GM23248 (cell line): ENCODE measurements around the gene ST3GAL3. TPM values are rescaled to one million over a fixed set of nuclear protein-coding genes. Genes with fewer than 3 reads are reported as not detected.

Source experiments
- DNase-seq: peaks from one replicate; pipeline ENCODE4 v3.0.0-alpha.2; 2015
- H2AFZ ChIP-seq: fragments of 200-600 bp; sonication (generic); 2 replicates; pipeline ENCODE4 v1.6.1; 2016; ENCODE audit warnings: antibody characterized with exemption
- H3F3A ChIP-seq: fragments of 200-600 bp; sonication (generic); 2 replicates; pipeline ENCODE4 v1.6.1; 2016; ENCODE audit warnings: mild to moderate bottlenecking, antibody characterized with exemption, mixed run types; ENCODE audit not compliant: insufficient read depth
- H3K27ac ChIP-seq: fragments of 200-600 bp; sonication (generic); 2 replicates; pipeline ENCODE4 v1.5.1; 2016; ENCODE audit warnings: mild to moderate bottlenecking
- H3K27me3 ChIP-seq: fragments of 200-600 bp; sonication (generic); replicated peaks from 2 replicates; pipeline ENCODE4 v1.6.1; 2016; ENCODE audit warnings: mild to moderate bottlenecking; ENCODE audit not compliant: insufficient read depth
- H3K36me3 ChIP-seq: fragments of 200-600 bp; sonication (generic); 2 replicates; pipeline ENCODE4 v1.6.1; 2016; ENCODE audit warnings: low read depth, mild to moderate bottlenecking
- H3K4me1 ChIP-seq: fragments of 200-600 bp; sonication (generic); 2 replicates; pipeline ENCODE4 v1.6.1; 2016; ENCODE audit warnings: mild to moderate bottlenecking; ENCODE audit not compliant: insufficient read depth
- H3K4me2 ChIP-seq: fragments of 200-600 bp; sonication (generic); one replicate; pipeline ENCODE4 v1.6.1; 2016; ENCODE audit warnings: mild to moderate bottlenecking; ENCODE audit not compliant: unreplicated experiment
- H3K4me3 ChIP-seq: fragments of 200-600 bp; sonication (generic); 2 replicates; pipeline ENCODE4 v1.5.1; 2016; ENCODE audit warnings: mild to moderate bottlenecking
- H3K79me2 ChIP-seq: fragments of 200-600 bp; sonication (generic); 2 replicates; pipeline ENCODE4 v1.6.1; 2016; ENCODE audit warnings: mild to moderate bottlenecking; ENCODE audit not compliant: insufficient read depth
- H3K9ac ChIP-seq: fragments of 200-600 bp; sonication (generic); 2 replicates; pipeline ENCODE4 v1.6.1; 2016; ENCODE audit warnings: mild to moderate bottlenecking
- H3K9me2 ChIP-seq: fragments of 200-600 bp; sonication (generic); 2 replicates; pipeline ENCODE4 v1.6.1; 2016; ENCODE audit warnings: mixed run types, mild to moderate bottlenecking, moderate library complexity; ENCODE audit not compliant: insufficient read depth
- H3K9me3 ChIP-seq: fragments of 200-600 bp; sonication (generic); one replicate; pipeline ENCODE4 v1.6.1; 2017; ENCODE audit warnings: low read depth
- H4K20me1 ChIP-seq: fragments of 200-600 bp; sonication (generic); 2 replicates; pipeline ENCODE4 v1.6.0; 2016; ENCODE audit not compliant: insufficient read depth
- EZH2 ChIP-seq: fragments of 200-600 bp; sonication (generic); IDR thresholded peaks from 2 replicates; pipeline ENCODE4 v1.6.1; 2018; ENCODE audit warnings: antibody characterized with exemption, mild to moderate bottlenecking; ENCODE audit not compliant: insufficient read depth, poor library complexity, severe bottlenecking
- EZH2phosphoT487 ChIP-seq: fragments of 200-600 bp; sonication (generic); IDR thresholded peaks from 2 replicates; pipeline ENCODE4 v1.6.1; 2018; ENCODE audit warnings: antibody characterized with exemption, moderate library complexity, mild to moderate bottlenecking, low read depth; ENCODE audit not compliant: insufficient read depth
- WGBS, 2 experiments: methylation state at CpG; one replicate each; pipeline ENCODE4 v1.1.6; 2015 to 2017; ENCODE audit warnings: low lambda C conversion rate in 2 of 2, low coverage in 1 of 2; ENCODE audit errors: missing lambda C conversion rate in 2 of 2; 5-methylcytosine and 5-hydroxymethylcytosine counted together
- in situ Hi-C: fragments of 300-500 bp; cut with MboI; formaldehyde crosslinking; loops from 2 replicates; pipeline ENCODE4 v1.15.0; 2020
- polyA plus RNA-seq: library from polyadenylated mRNA; unstranded; fragments of >200 nt; fragmentation: Nextera tagmentation; extraction: Ambion mirVana; gene quantifications from 2 replicates; pipeline ENCODE4 v1.2.1, GENCODE V29; 2016
- total RNA-seq: library from RNA; depleted of rRNA; stranded (reverse); fragments of >200 nt; shearing (Covaris generic); gene quantifications from 2 replicates; pipeline ENCODE4 v1.2.3, GENCODE V29; 2014

The ST3GAL3 gene
- total and polyA plus RNA-seq, 2 experiments from 2014 or later = 9.7 to 13.8 TPM

GRCh38 chr1:43904660-43905551, 197.6 kb downstream of the ST3GAL3 start:
- Histone ChIP-seq H3K4me3 (no peak overlapping the region), H3K36me3 (no peaks in the 10 kb centered on the region), H3K27me3 (no peaks in the 10 kb centered on the region), H3K4me1 (no peaks in the 10 kb centered on the region), H3F3A (no peaks in the 10 kb centered on the region), H3K4me2 (no peak overlapping the region), H3K27ac (no peak overlapping the region), H3K9me2 (no peaks in the 10 kb centered on the region), H2AFZ (no peak overlapping the region), H3K9me3 (no peaks in the 10 kb centered on the region), H3K9ac (no peak overlapping the region), H3K79me2 (no peaks in the 10 kb centered on the region), H4K20me1 (no peaks in the 10 kb centered on the region)
- in situ Hi-C loops = no loop called here
- no peak for DNase-seq
- 86% methylated on average over 7 of the region's 7 CpGs; no CpG with 5 or more reads in 1 of the 2 experiments for WGBS, 2 experiments
- no peak for TF ChIP-seq EZH2phosphoT487
- TF ChIP-seq EZH2 = no peak

- no peak overlapping the region for H2AFZ ChIP-seq
- no peaks in the 10 kb centered on the region for H3K27me3 ChIP-seq
- no peak overlapping the region for H3K27ac ChIP-seq
- no peaks in the 10 kb centered on the region for H4K20me1 ChIP-seq
- H3K4me3 ChIP-seq = no peak overlapping the region
- WGBS, 2 experiments = 96 to 100% methylated on average over 2 of the region's 2 CpGs
- H3K9me2 ChIP-seq = no peaks in the 10 kb centered on the region
- in situ Hi-C loops = no loop called here
- no peaks in the 10 kb centered on the region for H3F3A ChIP-seq
- no peak overlapping the region for H3K9ac ChIP-seq
- H3K79me2 ChIP-seq = no peaks in the 10 kb centered on the region
- peaks cover 14% of the 10 kb centered on the region for H3K4me1 ChIP-seq
- DNase-seq = no peak
- H3K36me3 ChIP-seq = no peaks in the 10 kb centered on the region
- TF ChIP-seq EZH2 = no peak
- TF ChIP-seq EZH2phosphoT487 = no peak
- H3K4me2 ChIP-seq = no peak overlapping the region
- H3K9me3 ChIP-seq = no peaks in the 10 kb centered on the region
These were observed 200.9 kb downstream of the ST3GAL3 start for GRCh38 chr1:43908226-43908625.

GRCh38 chr1:43908858-43909257, 201.5 kb downstream of the ST3GAL3 start:
- no peak overlapping the region for H2AFZ ChIP-seq
- no peaks in the 10 kb centered on the region for H3K9me2 ChIP-seq
- H3K27ac ChIP-seq = no peak overlapping the region
- in situ Hi-C loops = no loop called here
- H3K4me1 ChIP-seq = peaks cover 14% of the 10 kb centered on the region
- no peak for TF ChIP-seq EZH2
- TF ChIP-seq EZH2phosphoT487 = no peak
- H3K9me3 ChIP-seq = no peaks in the 10 kb centered on the region
- whole genome bisulfite sequencing, 2 experiments = 98 to 99% methylated on average over 5 of the region's 5 CpGs
- H4K20me1 ChIP-seq = no peaks in the 10 kb centered on the region
- DNase-seq = no peak
- H3K36me3 ChIP-seq = no peaks in the 10 kb centered on the region
- no peaks in the 10 kb centered on the region for H3F3A ChIP-seq
- no peaks in the 10 kb centered on the region for H3K79me2 ChIP-seq
- H3K9ac ChIP-seq = no peak overlapping the region
- H3K4me3 ChIP-seq = no peak overlapping the region
- no peaks in the 10 kb centered on the region for H3K27me3 ChIP-seq
- no peak overlapping the region for H3K4me2 ChIP-seq

GRCh38 chr1:43910343-43910742, 203.0 kb downstream of the ST3GAL3 start:
- Histone ChIP-seq H3K4me1 (peaks cover 14% of the 10 kb centered on the region), H3K36me3 (no peaks in the 10 kb centered on the region), H3K9ac (no peak overlapping the region), H4K20me1 (no peaks in the 10 kb centered on the region), H3K4me2 (no peak overlapping the region), H3K9me2 (no peaks in the 10 kb centered on the region), H2AFZ (no peak overlapping the region), H3F3A (no peaks in the 10 kb centered on the region), H3K27me3 (no peaks in the 10 kb centered on the region), H3K4me3 (no peak overlapping the region), H3K79me2 (no peaks in the 10 kb centered on the region), H3K9me3 (no peaks in the 10 kb centered on the region), H3K27ac (no peak overlapping the region)
- in situ Hi-C loops = no loop called here
- 95 to 96% methylated on average over 1 of the region's 1 CpG for WGBS, 2 experiments
- no peak for DNase-seq
- TF ChIP-seq EZH2phosphoT487 = no peak
- no peak for TF ChIP-seq EZH2
